SK-N-SH treated with all-trans-retinoic acid at 6 μM for 48 hours (cell line): ENCODE results near the gene TRAF3IP3.

Source experiments
- ATAC-seq: fragments of 200-7000 bp; cut with Tn5 transposase; 3 replicates; pipeline ENCODE4 v1.9.1; 2020; ENCODE audit warnings: mild to moderate bottlenecking, moderate library complexity
- ARNTL ChIP-seq: fragments of 450-650 bp; formaldehyde crosslinking; IDR thresholded peaks from 2 replicates; pipeline ENCODE4 v1.5.0; 2020; ENCODE audit warnings: low read depth, mild to moderate bottlenecking, moderate library complexity, borderline replicate concordance
- BACH2 ChIP-seq: fragments of 250-450 bp; sonication (Bioruptor Pico); IDR thresholded peaks from 2 replicates; pipeline ENCODE4 v1.9.0; 2021; ENCODE audit warnings: mild to moderate bottlenecking, borderline replicate concordance
- CSDC2 ChIP-seq: fragments of 250-450 bp; sonication (Bioruptor Pico); IDR thresholded peaks from 2 replicates; pipeline ENCODE4 v1.5.0; 2020; ENCODE audit warnings: mild to moderate bottlenecking, moderate library complexity
- ESRRG ChIP-seq: fragments of 250-450 bp; sonication (Bioruptor Pico); IDR thresholded peaks from 2 replicates; pipeline ENCODE4 v1.6.1; 2021; ENCODE audit warnings: mild to moderate bottlenecking
- ISL1 ChIP-seq: fragments of 250-450 bp; sonication (Bioruptor Pico); IDR thresholded peaks from 2 replicates; pipeline ENCODE4 v2.1.2; 2022; ENCODE audit warnings: mild to moderate bottlenecking, moderate library complexity
- OSR1 ChIP-seq: fragments of 250-450 bp; sonication (Bioruptor Pico); IDR thresholded peaks from 2 replicates; pipeline ENCODE4 v1.8.0; 2022; ENCODE audit warnings: moderate library complexity, mild to moderate bottlenecking, inconsistent platforms
- PPARA ChIP-seq: fragments of 250-450 bp; sonication (Bioruptor Pico); IDR thresholded peaks from 2 replicates; pipeline ENCODE4 v1.5.0; 2020; ENCODE audit warnings: mild to moderate bottlenecking, borderline replicate concordance
- RARB ChIP-seq: fragments of 250-450 bp; sonication (Bioruptor Pico); IDR thresholded peaks from 2 replicates; pipeline ENCODE4 v1.8.0; 2021; ENCODE audit warnings: mild to moderate bottlenecking, moderate library complexity
- SNAI2 ChIP-seq: fragments of 250-450 bp; sonication (Bioruptor Pico); IDR thresholded peaks from 2 replicates; pipeline ENCODE4 v1.5.0; 2020; ENCODE audit warnings: mild to moderate bottlenecking, moderate library complexity
- TCF4 ChIP-seq: fragments of 250-450 bp; sonication (Bioruptor Pico); IDR thresholded peaks from 2 replicates; pipeline ENCODE4 v1.8.0; 2021; ENCODE audit warnings: mild to moderate bottlenecking, moderate library complexity, borderline replicate concordance
- TOX ChIP-seq: fragments of 250-450 bp; sonication (Bioruptor Pico); IDR thresholded peaks from 2 replicates; pipeline ENCODE4 v1.8.0; 2021; ENCODE audit warnings: mild to moderate bottlenecking, moderate library complexity, borderline replicate concordance
- ZC3H10 ChIP-seq: fragments of 250-450 bp; sonication (Bioruptor Pico); IDR thresholded peaks from 2 replicates; pipeline ENCODE4 v1.5.1; 2021; ENCODE audit warnings: mild to moderate bottlenecking, moderate library complexity
- ZFP3 ChIP-seq: fragments of 250-450 bp; sonication (Bioruptor Pico); IDR thresholded peaks from 2 replicates; pipeline ENCODE4 v1.5.0; 2020; ENCODE audit warnings: mild to moderate bottlenecking, moderate library complexity
- ZFP30 ChIP-seq: fragments of 450-650 bp; formaldehyde crosslinking; IDR thresholded peaks from 2 replicates; pipeline ENCODE4 v1.5.0; 2022; ENCODE audit warnings: mild to moderate bottlenecking, moderate library complexity
- ZNF565 ChIP-seq: fragments of 450-650 bp; formaldehyde crosslinking; conservative IDR thresholded peaks from 2 replicates; pipeline ENCODE4 v1.5.0; 2020; ENCODE audit warnings: low read depth, mild to moderate bottlenecking, moderate library complexity
- ZNF70 ChIP-seq: fragments of 450-650 bp; formaldehyde crosslinking; IDR thresholded peaks from 2 replicates; pipeline ENCODE4 v1.5.0; 2020; ENCODE audit warnings: mild to moderate bottlenecking, moderate library complexity
- ZNF8 ChIP-seq: fragments of 450-650 bp; formaldehyde crosslinking; IDR thresholded peaks from 2 replicates; pipeline ENCODE4 v1.5.0; 2020; ENCODE audit warnings: mild to moderate bottlenecking, moderate library complexity
- TF ChIP-seq, protein P1 (sequence below): fragments of 250-450 bp; sonication (Bioruptor Pico); IDR thresholded peaks from 2 replicates; pipeline ENCODE4 v1.5.1; 2020; ENCODE audit warnings: low read depth, mild to moderate bottlenecking, moderate library complexity
- TF ChIP-seq, protein P2 (sequence below): fragments of 250-450 bp; sonication (Bioruptor Pico); IDR thresholded peaks from 2 replicates; pipeline ENCODE4 v1.8.0; 2020; ENCODE audit warnings: mild to moderate bottlenecking, moderate library complexity, borderline replicate concordance
- TF ChIP-seq, protein P3 (sequence below): fragments of 250-450 bp; sonication (Bioruptor Pico); IDR thresholded peaks from 2 replicates; pipeline ENCODE4 v1.5.0; 2020; ENCODE audit warnings: mild to moderate bottlenecking, moderate library complexity
- TF ChIP-seq, protein P4 (sequence below): fragments of 250-450 bp; sonication (Bioruptor Pico); IDR thresholded peaks from 2 replicates; pipeline ENCODE4 v1.8.0; 2021; ENCODE audit warnings: low read depth, mild to moderate bottlenecking, moderate library complexity, borderline replicate concordance
- TF ChIP-seq, protein P5 (sequence below): fragments of 250-450 bp; sonication (Bioruptor Pico); IDR thresholded peaks from 2 replicates; pipeline ENCODE4 v1.5.1; 2021; ENCODE audit warnings: mild to moderate bottlenecking, moderate library complexity

TRAF3IP3 gene

DNA sequence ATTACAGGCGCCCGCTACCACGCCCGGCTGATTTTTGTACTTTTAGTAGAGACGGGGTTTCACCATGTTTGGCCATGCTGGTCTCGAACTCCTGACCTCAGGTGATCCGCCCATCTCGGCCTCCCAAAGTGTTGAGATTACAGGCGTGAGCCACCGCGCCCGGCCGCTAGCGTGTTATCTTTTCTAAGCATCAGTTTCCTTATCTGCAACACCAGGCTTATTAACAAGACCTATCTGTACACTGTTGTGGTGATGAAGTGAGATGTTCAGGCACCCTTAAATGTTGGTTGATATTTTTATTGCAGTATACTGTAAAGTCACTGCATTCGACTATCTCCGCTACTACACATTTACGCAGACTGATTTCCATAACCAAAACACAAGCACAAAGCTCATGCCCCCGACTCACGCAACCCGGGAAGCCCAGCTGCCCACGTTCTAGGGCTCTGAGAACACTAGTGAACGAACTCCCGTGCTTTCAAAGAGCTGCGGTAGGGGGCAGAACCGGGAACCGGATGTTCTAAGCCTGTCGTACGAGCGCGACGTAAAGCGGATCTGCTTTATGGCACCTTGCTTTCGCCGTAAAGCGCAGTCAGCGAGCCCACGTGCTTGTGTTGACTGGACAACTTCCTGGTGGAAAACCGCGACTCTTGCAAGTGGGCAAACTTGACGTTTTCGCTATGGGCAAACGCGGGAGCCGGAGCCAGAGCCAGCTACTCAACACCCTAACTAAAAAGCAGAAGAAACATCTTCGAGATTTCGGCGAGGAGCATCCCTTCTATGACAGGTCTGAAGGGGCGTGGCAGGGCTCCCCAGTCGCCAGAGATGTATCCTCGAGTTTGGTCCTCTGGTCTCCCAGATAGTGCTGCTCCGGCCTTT is 71.8 kb downstream of the TRAF3IP3 start, which contains the start of gene UTP25:
UTP25 (plus strand) TSS at position 589 of the 879 bp plus-strand sequence; CDS start at position 681, 92 bp downstream.
- no peak for TF ChIP-seq ISL1 (CRISPR knock-in tag)
- TF ChIP-seq, protein P1, sequence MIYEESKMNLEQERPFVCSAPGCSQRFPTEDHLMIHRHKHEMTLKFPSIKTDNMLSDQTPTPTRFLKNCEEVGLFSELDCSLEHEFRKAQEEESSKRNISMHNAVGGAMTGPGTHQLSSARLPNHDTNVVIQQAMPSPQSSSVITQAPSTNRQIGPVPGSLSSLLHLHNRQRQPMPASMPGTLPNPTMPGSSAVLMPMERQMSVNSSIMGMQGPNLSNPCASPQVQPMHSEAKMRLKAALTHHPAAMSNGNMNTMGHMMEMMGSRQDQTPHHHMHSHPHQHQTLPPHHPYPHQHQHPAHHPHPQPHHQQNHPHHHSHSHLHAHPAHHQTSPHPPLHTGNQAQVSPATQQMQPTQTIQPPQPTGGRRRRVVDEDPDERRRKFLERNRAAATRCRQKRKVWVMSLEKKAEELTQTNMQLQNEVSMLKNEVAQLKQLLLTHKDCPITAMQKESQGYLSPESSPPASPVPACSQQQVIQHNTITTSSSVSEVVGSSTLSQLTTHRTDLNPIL = no peak
- TF ChIP-seq TOX (CRISPR knock-in tag) = peak; percentile 19; the same call in 1 of the 2 replicates
- TF ChIP-seq ZFP3 (CRISPR knock-in tag) = no peak
- TF ChIP-seq, all 23 proteins: peak for 1
- peak; percentile 79 for ATAC-seq

DNA sequence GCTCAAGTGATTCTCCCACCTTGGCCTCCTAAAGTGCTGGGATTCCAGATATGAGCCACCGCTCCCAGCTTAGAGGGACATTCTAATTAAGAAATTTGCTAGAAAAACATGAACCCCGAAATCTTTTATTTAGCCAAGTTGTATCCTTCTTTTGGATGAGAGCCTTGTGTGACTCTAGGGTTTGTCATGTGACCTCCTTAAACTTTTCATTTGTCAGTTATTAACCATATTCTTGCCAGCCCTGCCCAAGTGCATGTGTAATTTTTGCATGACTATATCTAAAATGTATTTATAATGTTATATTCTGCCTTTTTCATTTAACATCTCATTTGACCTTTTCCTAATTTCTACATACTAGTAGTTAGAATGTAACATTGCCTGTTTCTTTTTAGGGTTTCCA is 73.9 kb downstream of the TRAF3IP3 start:
- TF ChIP-seq, protein P2, sequence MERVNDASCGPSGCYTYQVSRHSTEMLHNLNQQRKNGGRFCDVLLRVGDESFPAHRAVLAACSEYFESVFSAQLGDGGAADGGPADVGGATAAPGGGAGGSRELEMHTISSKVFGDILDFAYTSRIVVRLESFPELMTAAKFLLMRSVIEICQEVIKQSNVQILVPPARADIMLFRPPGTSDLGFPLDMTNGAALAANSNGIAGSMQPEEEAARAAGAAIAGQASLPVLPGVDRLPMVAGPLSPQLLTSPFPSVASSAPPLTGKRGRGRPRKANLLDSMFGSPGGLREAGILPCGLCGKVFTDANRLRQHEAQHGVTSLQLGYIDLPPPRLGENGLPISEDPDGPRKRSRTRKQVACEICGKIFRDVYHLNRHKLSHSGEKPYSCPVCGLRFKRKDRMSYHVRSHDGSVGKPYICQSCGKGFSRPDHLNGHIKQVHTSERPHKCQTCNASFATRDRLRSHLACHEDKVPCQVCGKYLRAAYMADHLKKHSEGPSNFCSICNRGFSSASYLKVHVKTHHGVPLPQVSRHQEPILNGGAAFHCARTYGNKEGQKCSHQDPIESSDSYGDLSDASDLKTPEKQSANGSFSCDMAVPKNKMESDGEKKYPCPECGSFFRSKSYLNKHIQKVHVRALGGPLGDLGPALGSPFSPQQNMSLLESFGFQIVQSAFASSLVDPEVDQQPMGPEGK (CRISPR knock-in tag) = no peak
- no peak for TF ChIP-seq TCF4 (CRISPR knock-in tag)
- no peak for TF ChIP-seq ARNTL (CRISPR knock-in tag)
- no peak for TF ChIP-seq ZNF565 (CRISPR knock-in tag)
- TF ChIP-seq ZNF70 = no peak
- TF ChIP-seq, protein P3, sequence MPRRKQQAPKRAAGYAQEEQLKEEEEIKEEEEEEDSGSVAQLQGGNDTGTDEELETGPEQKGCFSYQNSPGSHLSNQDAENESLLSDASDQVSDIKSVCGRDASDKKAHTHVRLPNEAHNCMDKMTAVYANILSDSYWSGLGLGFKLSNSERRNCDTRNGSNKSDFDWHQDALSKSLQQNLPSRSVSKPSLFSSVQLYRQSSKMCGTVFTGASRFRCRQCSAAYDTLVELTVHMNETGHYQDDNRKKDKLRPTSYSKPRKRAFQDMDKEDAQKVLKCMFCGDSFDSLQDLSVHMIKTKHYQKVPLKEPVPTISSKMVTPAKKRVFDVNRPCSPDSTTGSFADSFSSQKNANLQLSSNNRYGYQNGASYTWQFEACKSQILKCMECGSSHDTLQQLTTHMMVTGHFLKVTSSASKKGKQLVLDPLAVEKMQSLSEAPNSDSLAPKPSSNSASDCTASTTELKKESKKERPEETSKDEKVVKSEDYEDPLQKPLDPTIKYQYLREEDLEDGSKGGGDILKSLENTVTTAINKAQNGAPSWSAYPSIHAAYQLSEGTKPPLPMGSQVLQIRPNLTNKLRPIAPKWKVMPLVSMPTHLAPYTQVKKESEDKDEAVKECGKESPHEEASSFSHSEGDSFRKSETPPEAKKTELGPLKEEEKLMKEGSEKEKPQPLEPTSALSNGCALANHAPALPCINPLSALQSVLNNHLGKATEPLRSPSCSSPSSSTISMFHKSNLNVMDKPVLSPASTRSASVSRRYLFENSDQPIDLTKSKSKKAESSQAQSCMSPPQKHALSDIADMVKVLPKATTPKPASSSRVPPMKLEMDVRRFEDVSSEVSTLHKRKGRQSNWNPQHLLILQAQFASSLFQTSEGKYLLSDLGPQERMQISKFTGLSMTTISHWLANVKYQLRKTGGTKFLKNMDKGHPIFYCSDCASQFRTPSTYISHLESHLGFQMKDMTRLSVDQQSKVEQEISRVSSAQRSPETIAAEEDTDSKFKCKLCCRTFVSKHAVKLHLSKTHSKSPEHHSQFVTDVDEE = no peak
- no peak for TF ChIP-seq BACH2 (CRISPR knock-in tag)
- no peak for TF ChIP-seq ZFP30 (CRISPR knock-in tag)
- TF ChIP-seq, protein P4, sequence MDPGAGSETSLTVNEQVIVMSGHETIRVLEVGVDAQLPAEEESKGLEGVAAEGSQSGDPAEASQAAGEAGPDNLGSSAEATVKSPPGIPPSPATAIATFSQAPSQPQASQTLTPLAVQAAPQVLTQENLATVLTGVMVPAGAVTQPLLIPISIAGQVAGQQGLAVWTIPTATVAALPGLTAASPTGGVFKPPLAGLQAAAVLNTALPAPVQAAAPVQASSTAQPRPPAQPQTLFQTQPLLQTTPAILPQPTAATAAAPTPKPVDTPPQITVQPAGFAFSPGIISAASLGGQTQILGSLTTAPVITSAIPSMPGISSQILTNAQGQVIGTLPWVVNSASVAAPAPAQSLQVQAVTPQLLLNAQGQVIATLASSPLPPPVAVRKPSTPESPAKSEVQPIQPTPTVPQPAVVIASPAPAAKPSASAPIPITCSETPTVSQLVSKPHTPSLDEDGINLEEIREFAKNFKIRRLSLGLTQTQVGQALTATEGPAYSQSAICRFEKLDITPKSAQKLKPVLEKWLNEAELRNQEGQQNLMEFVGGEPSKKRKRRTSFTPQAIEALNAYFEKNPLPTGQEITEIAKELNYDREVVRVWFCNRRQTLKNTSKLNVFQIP (CRISPR knock-in tag) = no peak
- no peak for TF ChIP-seq PPARA (CRISPR knock-in tag)
- TF ChIP-seq, all 23 proteins: peak for 0
- no peak for ATAC-seq

DNA sequence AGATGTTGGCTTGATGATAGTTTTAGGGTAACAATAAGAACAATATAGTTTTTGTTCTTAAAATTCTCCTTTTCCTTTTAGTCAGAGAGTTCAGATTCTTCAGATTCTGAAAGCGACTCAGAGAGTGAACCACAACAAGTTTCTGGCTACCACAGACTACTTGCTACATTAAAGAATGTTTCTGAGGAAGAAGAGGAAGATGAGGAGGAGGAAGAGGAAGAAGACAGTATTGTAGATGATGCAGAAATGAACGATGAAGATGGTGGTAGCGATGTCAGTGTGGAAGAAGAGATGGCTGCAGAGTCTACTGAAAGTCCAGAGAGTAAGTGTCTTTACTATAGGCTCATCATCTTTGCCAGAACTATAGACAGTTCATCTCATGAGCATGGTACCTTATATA is 74.9 kb downstream of the TRAF3IP3 start:
- TF ChIP-seq RARB (CRISPR knock-in tag) (no peak), PPARA (CRISPR knock-in tag) (no peak), ZNF70 (no peak), BACH2 (CRISPR knock-in tag) (no peak), OSR1 (CRISPR knock-in tag) (no peak), ARNTL (CRISPR knock-in tag) (no peak), SNAI2 (CRISPR knock-in tag) (no peak), ZC3H10 (CRISPR knock-in tag) (no peak), TOX (CRISPR knock-in tag) (no peak), TCF4 (CRISPR knock-in tag) (no peak), ZNF565 (CRISPR knock-in tag) (no peak), CSDC2 (CRISPR knock-in tag) (no peak), ZNF8 (no peak), ESRRG (CRISPR knock-in tag) (no peak)
- TF ChIP-seq, protein P5, sequence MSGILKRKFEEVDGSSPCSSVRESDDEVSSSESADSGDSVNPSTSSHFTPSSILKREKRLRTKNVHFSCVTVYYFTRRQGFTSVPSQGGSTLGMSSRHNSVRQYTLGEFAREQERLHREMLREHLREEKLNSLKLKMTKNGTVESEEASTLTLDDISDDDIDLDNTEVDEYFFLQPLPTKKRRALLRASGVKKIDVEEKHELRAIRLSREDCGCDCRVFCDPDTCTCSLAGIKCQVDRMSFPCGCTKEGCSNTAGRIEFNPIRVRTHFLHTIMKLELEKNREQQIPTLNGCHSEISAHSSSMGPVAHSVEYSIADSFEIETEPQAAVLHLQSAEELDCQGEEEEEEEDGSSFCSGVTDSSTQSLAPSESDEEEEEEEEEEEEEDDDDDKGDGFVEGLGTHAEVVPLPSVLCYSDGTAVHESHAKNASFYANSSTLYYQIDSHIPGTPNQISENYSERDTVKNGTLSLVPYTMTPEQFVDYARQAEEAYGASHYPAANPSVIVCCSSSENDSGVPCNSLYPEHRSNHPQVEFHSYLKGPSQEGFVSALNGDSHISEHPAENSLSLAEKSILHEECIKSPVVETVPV (CRISPR knock-in tag) = no peak
- TF ChIP-seq, protein P2 (CRISPR knock-in tag) = no peak
- TF ChIP-seq, protein P4 (CRISPR knock-in tag) = no peak
- ATAC-seq = no peak
